PFSK-1 (cell line): Measurements from ENCODE around the gene PPM1J.

Experiments used
- FOXP2 ChIP-seq: optimal IDR thresholded peaks from 2 replicates; pipeline ENCODE3; 2011; ENCODE audit warnings: borderline replicate concordance, control low read depth, inconsistent platforms; ENCODE audit not compliant: insufficient read depth; ENCODE audit errors: extremely low read length, extremely low read depth
- POLR2AphosphoS5 ChIP-seq: IDR thresholded peaks from 2 replicates; pipeline ENCODE4 v1.6.1; 2012; ENCODE audit warnings: low read depth, mild to moderate bottlenecking, control low read depth, low read length, moderate library complexity
- REST ChIP-seq, 2 experiments: IDR thresholded peaks; 2 replicates each; pipeline versions ENCODE4 v1.6.1 to v1.8.0; 2011 to 2012; ENCODE audit warnings: low read depth in 2 of 2, low read length in 2 of 2, control low read depth in 1 of 2, inconsistent platforms in 1 of 2, mild to moderate bottlenecking in 1 of 2, moderate library complexity in 1 of 2; ENCODE audit not compliant: insufficient read depth in 1 of 2
- SIN3A ChIP-seq: IDR thresholded peaks from 2 replicates; pipeline ENCODE4 v1.6.1; 2012; ENCODE audit warnings: mild to moderate bottlenecking, low read length, moderate library complexity, borderline replicate concordance; ENCODE audit not compliant: insufficient read depth
- TAF1 ChIP-seq: IDR thresholded peaks from 2 replicates; pipeline ENCODE4 v1.6.1; 2012; ENCODE audit warnings: low read length, control low read depth, borderline replicate concordance; ENCODE audit not compliant: insufficient read depth

Gene PPM1J

GRCh38 chr1:112737573-112737972 is 22.4 kb upstream of the PPM1J start:
- TF ChIP-seq REST (IDR thresholded peaks at IDR 0.05; ENCODE audit: insufficient read depth in 1 of 2, low read depth in 2 of 2, low read length in 2 of 2) (no peak), SIN3A (no peak), TAF1 (no peak), FOXP2 (no peak), POLR2AphosphoS5 (no peak)

- TF ChIP-seq POLR2AphosphoS5 (no peak), FOXP2 (no peak)
Observed at GRCh38 chr1:112735752-112736151, 20.6 kb upstream of the PPM1J start.

- no peak for TF ChIP-seq REST (IDR thresholded peaks at IDR 0.05; ENCODE audit: insufficient read depth in 1 of 2, low read depth in 2 of 2, low read length in 2 of 2)
- no peak for TF ChIP-seq POLR2AphosphoS5
- TF ChIP-seq SIN3A: no peak
- no peak for TF ChIP-seq FOXP2
- TF ChIP-seq TAF1: no peak
Observed at GRCh38 chr1:112731451-112731850, 16.3 kb upstream of the PPM1J start.

GRCh38 chr1:112729909-112730308 is 14.8 kb upstream of the PPM1J start:
- TF ChIP-seq TAF1 (no peak), POLR2AphosphoS5 (no peak), SIN3A (no peak), REST (IDR thresholded peaks at IDR 0.05; ENCODE audit: insufficient read depth in 1 of 2, low read depth in 2 of 2, low read length in 2 of 2) (no peak), FOXP2 (no peak)

GRCh38 chr1:112727716-112728115 is 12.6 kb upstream of the PPM1J start:
- TF ChIP-seq POLR2AphosphoS5 (no peak), REST (IDR thresholded peaks at IDR 0.05; ENCODE audit: insufficient read depth in 1 of 2, low read depth in 2 of 2, low read length in 2 of 2) (no peak), SIN3A (no peak), TAF1 (no peak), FOXP2 (no peak)
